Activated T-cell treated with anti-CD3 and anti-CD28 coated beads for 4 hours (primary cell): ENCODE results near the gene MPPED1.

Experiments used
- DNase-seq: peaks from one replicate; pipeline ENCODE4 v3.0.0-alpha.2; 2020

Gene MPPED1

GRCh38 chr22:43412808-43413795 is 1.3 kb downstream of the MPPED1 start:
- DNase-seq = no peak

GRCh38 chr22:43413826-43414225 is 2.0 kb downstream of the MPPED1 start:
- DNase-seq = no peak

- no peak for DNase-seq
Observed at GRCh38 chr22:43415681-43416080, 3.9 kb downstream of the MPPED1 start.

GRCh38 chr22:43417555-43417954 is 5.7 kb downstream of the MPPED1 start:
- no peak for DNase-seq

- DNase-seq = no peak
Observed at GRCh38 chr22:43418079-43418825, 6.4 kb downstream of the MPPED1 start.

GRCh38 chr22:43419371-43420080 is 7.7 kb downstream of the MPPED1 start:
- no peak for DNase-seq

- DNase-seq = no peak
Observed at GRCh38 chr22:43421046-43421665, 9.3 kb downstream of the MPPED1 start.

GRCh38 chr22:43421914-43422615 is 10.3 kb downstream of the MPPED1 start:
- no peak for DNase-seq

GRCh38 chr22:43423046-43423445 is 11.2 kb downstream of the MPPED1 start:
- no peak for DNase-seq

- DNase-seq = no peak
Observed at GRCh38 chr22:43424201-43424600, 12.4 kb downstream of the MPPED1 start.

- DNase-seq = no peak
Observed at GRCh38 chr22:43424666-43425630, 13.1 kb downstream of the MPPED1 start.

GRCh38 chr22:43425976-43426785 is 14.4 kb downstream of the MPPED1 start:
- no peak for DNase-seq

- DNase-seq = no peak
Observed at GRCh38 chr22:43426816-43427215, 15.0 kb downstream of the MPPED1 start.

- no peak for DNase-seq
Observed at GRCh38 chr22:43427296-43428004, 15.6 kb downstream of the MPPED1 start.

GRCh38 chr22:43428005-43428485 is 16.2 kb downstream of the MPPED1 start:
- DNase-seq = no peak

GRCh38 chr22:43428521-43428920 is 16.7 kb downstream of the MPPED1 start:
- no peak for DNase-seq

- no peak for DNase-seq
Observed at GRCh38 chr22:43429426-43429825, 17.6 kb downstream of the MPPED1 start.

GRCh38 chr22:43431808-43432554 is 20.2 kb downstream of the MPPED1 start:
- no peak for DNase-seq
